ENCODE measurements around the gene CA5A. TPM values are rescaled to one million over a fixed set of nuclear protein-coding genes. Genes with fewer than 3 reads are reported as not detected.

The CA5A gene
- total and polyA plus RNA-seq, 2 of the 13 experiments (the other 11 are each of a cell fraction or from before 2014, with no cell fraction given): 66.8 to 106 TPM

GRCh38 chr16:87966685-87967185 lies 30.4 kb upstream of the CA5A start:
- Histone ChIP-seq H3K4me1 (ENCODE audit: insufficient read depth, low read length) (peaks cover 34% of the 10 kb centered on the region), H3K9me3 (ENCODE audit: low read length) (peaks cover 11% of the 10 kb centered on the region), H4K20me1 (ENCODE audit: insufficient read depth, low read length) (no peaks in the 10 kb centered on the region), H3K4me2 (ENCODE audit: low read depth, low read length) (peak overlapping the region; percentile 66), H3K27ac (ENCODE audit: extremely low read length, insufficient read depth, low read length) (peak overlapping the region; percentile 75), H3K79me2 (ENCODE audit: insufficient read depth, low read length) (peaks cover 64% of the 10 kb centered on the region), H2AFZ (ENCODE audit: low read length) (no peak overlapping the region), H3K36me3 (replicated peaks in 1 of 2; ENCODE audit: control insufficient read depth in 1 of 2, insufficient read depth in 2 of 2, low read length in 2 of 2) (peaks cover 1 to 3% of the 10 kb centered on the region in 2 experiments; a peak in 1 of 5 replicates), H3K4me3 (replicated peaks in 1 of 3; ENCODE audit: insufficient read depth in 1 of 3, low read depth in 2 of 3, low read length in 3 of 3) (peak overlapping the region; percentile 15 to 47 (median 16); a peak in 3 of 6 replicates), H3K27me3 (ENCODE audit: control insufficient read depth in 1 of 2, insufficient read depth in 2 of 2, low read length in 2 of 2) (no peaks in the 10 kb centered on the region), H3K9ac (ENCODE audit: insufficient read depth, low read depth, low read length) (peak overlapping the region; percentile 33)
- ATAC-seq (peak; percentile 84), FAIRE-seq (peak; percentile 66), DNase-seq (ENCODE audit: low spot score) (no peak)
- TSS peak; percentile 47 for BruUV-seq (replicated peaks)
- intact Hi-C loops (cut with micrococcal nuclease; ENCODE audit: unreplicated experiment): no loop called here
- CTCF ChIA-PET (ENCODE audit: low intra/inter-chr PET ratio, low total read pairs): no interaction called here
- WGBS (ENCODE audit: low lambda C conversion rate): 47% methylated on average over 12 of the region's 14 CpGs
- in situ Hi-C loops (cut with HindIII; ENCODE audit: extremely low pct_ligation_motif_present, low pct_unique_long_range_greater_than_20kb): no loop called here
- POLR2A ChIA-PET: interaction anchor here (1.1 to 2.1 kb wide), 5 partner anchors 14 to 30 kb away, joined by 3 to 8 read pairs (median 6); partner anchors contain the start of genes BANP and CA5A
- TF ChIP-seq ZNF282 (IDR thresholded peaks at IDR 0.05; ENCODE audit: partially characterized antibody) (no peak), ZKSCAN1 (IDR thresholded peaks at IDR 0.05; ENCODE audit: low read length) (no peak), NR3C1 (CRISPR knock-in tag; IDR thresholded peaks at IDR 0.05) (no peak), ATF1 (CRISPR knock-in tag; IDR thresholded peaks at IDR 0.05) (no peak), MEIS1 (CRISPR knock-in tag; IDR thresholded peaks at IDR 0.05; ENCODE audit: borderline replicate concordance) (no peak), ZNF772 (CRISPR knock-in tag; IDR thresholded peaks at IDR 0.05) (no peak), ZNF879 (CRISPR knock-in tag; IDR thresholded peaks at IDR 0.05) (no peak), ZNF644 (CRISPR knock-in tag; IDR thresholded peaks at IDR 0.05; ENCODE audit: low read depth) (no peak; the same call in 1 of the 2 replicates), ZBTB14 (CRISPR knock-in tag; IDR thresholded peaks at IDR 0.05) (no peak), CENPBD1 (CRISPR knock-in tag; IDR thresholded peaks at IDR 0.05; ENCODE audit: borderline replicate concordance, low read depth) (no peak), MTA3 (CRISPR knock-in tag; IDR thresholded peaks at IDR 0.05) (no peak), ZC3H13 (CRISPR knock-in tag; IDR thresholded peaks at IDR 0.05) (no peak), FOXK1 (CRISPR knock-in tag; IDR thresholded peaks at IDR 0.05; ENCODE audit: borderline replicate concordance, low read depth) (peak; percentile 60; the same call in 1 of the 2 replicates), ZNF660 (CRISPR knock-in tag; IDR thresholded peaks at IDR 0.05; ENCODE audit: borderline replicate concordance, low read depth) (no peak), ZNF547 (CRISPR knock-in tag; IDR thresholded peaks at IDR 0.05) (no peak), SOX6 (IDR thresholded peaks at IDR 0.05) (no peak), SOX6 (CRISPR knock-in tag; IDR thresholded peaks at IDR 0.05) (peak; percentile 26; the same call in 1 of the 2 replicates), ZBTB26 (CRISPR knock-in tag; IDR thresholded peaks at IDR 0.05; ENCODE audit: borderline replicate concordance) (peak; percentile 84), GFI1 (CRISPR knock-in tag; IDR thresholded peaks at IDR 0.05; ENCODE audit: borderline replicate concordance) (no peak), BRD4 (CRISPR knock-in tag; IDR thresholded peaks at IDR 0.05) (no peak), MYNN (CRISPR knock-in tag; IDR thresholded peaks at IDR 0.05; ENCODE audit: low read depth) (no peak), ZNF331 (CRISPR knock-in tag; IDR thresholded peaks at IDR 0.05) (no peak), ZNF577 (CRISPR knock-in tag; IDR thresholded peaks at IDR 0.05; ENCODE audit: borderline replicate concordance, low read depth) (no peak), ZNF761 (CRISPR knock-in tag; conservative IDR thresholded peaks at IDR 0.05) (no peak)
